Measurements from ENCODE around the gene PSMD9.

GRCh38 chr12:121963341-121964018 is 74.9 kb downstream of the PSMD9 start:
- TF ChIP-seq SP1 (IDR thresholded peaks at IDR 0.05; ENCODE audit: low read depth), result no peak
- no peak for TF ChIP-seq CTCF (IDR thresholded peaks at IDR 0.05 in 2 of 3, conservative IDR thresholded peaks at IDR 0.05 in 1 of 3; ENCODE audit: borderline replicate concordance in 1 of 3, insufficient read depth in 1 of 3, low read depth in 2 of 3, low read length in 2 of 3)
- TF ChIP-seq POLR2A (IDR thresholded peaks at IDR 0.05; ENCODE audit: borderline replicate concordance, extremely low read depth, insufficient read depth, insufficient read length), result no peak
- TF ChIP-seq POLR2AphosphoS5 (IDR thresholded peaks at IDR 0.05; ENCODE audit: low read depth, low read length), result no peak
- TF ChIP-seq REST (IDR thresholded peaks at IDR 0.05; ENCODE audit: low read depth), result no peak
- TF ChIP-seq RAD21 (IDR thresholded peaks at IDR 0.05; ENCODE audit: low read depth), result no peak
- TF ChIP-seq JUND (IDR thresholded peaks at IDR 0.05), result no peak

All from HCT116 (cell line).